Measurements from ENCODE around the gene SPATA12. TPM values are rescaled to one million over a fixed set of nuclear protein-coding genes. Genes with fewer than 3 reads are reported as not detected.
"Not testable (repeated sequence)": the region's sequence is repeated elsewhere in the genome, so short reads cannot be mapped to it uniquely, and the experiment has no call there.

The SPATA12 gene
- polyA plus RNA-seq, 1 donor, result 0.05 TPM

DNA sequence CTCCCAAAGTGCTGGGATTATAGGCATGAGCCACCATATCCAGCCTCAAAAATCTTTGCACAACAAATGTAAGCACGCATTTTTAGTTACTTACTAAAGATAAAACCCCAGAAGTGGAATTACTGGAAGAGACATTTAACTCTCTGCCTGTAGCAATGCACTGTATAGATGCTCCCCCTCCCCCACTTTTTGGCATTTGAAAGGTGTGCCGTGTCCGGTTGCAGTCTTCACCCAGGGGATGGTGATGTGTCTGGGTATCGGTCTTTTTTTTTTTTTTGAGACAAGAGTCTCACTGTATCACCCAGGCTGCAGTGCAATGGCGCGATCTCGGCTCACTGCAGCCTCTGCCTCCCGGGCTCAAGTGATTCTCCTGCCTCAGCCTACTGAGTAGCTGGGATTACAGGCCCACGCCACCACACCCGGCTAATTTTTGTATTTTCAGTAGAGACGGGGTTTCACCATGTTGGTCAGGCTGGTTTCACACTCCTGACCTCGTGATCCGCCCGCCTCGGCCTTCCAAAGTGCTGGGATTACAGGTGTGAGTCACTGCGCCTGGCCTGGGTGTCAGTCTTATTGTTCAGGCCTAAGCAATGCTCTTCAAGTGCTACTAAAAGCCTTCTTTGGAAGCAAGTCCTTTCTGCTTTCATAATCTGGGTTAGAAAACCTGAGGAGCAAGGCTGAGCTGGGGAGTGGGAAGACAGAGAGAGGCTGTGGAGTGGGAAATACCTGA lies 23.0 kb downstream of the SPATA12 start:
- not testable (repeated sequence) for DNase-seq (ENCODE audit: low read depth)

DNA sequence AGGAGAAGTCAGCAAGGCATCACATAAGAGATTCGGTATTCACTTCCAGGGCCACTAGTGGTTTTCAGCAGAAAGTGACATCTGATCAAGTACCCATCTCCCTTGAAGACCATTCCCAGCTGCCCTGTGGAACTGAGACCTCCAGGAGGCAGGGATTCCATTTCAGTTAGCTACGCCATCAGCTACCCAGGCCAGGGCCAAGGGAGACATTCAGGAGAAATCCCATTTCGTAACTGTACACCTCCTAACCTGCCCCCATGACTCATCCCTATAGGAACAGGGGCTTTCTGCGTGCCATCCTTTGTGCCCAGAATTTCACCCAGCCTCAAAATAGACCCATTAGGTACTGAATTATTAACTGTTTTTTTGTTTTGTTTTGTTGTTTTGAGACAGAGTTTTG lies 24.7 kb downstream of the SPATA12 start:
- DNase-seq (ENCODE audit: low read depth), result no peak

DNA sequence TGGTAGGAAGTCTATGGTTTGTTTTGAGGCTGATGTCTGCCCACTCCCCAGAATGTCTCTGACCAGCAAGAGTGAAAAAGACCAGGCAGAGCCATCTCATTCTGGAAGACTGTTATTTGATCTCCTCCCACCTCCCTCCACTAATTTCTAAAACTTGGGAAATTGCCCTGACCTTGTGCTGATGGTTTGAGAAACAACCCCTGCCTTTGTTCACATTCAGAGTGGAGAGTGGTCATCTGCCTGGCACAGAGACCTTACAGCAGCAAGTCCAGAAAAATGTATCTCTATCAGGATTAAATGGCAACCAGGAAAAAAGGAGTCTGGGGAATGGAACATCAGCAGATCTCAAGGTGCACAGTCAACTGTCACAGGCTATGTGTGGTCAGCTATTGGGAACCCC lies 25.7 kb downstream of the SPATA12 start:
- no peak for DNase-seq (ENCODE audit: low read depth)

DNA sequence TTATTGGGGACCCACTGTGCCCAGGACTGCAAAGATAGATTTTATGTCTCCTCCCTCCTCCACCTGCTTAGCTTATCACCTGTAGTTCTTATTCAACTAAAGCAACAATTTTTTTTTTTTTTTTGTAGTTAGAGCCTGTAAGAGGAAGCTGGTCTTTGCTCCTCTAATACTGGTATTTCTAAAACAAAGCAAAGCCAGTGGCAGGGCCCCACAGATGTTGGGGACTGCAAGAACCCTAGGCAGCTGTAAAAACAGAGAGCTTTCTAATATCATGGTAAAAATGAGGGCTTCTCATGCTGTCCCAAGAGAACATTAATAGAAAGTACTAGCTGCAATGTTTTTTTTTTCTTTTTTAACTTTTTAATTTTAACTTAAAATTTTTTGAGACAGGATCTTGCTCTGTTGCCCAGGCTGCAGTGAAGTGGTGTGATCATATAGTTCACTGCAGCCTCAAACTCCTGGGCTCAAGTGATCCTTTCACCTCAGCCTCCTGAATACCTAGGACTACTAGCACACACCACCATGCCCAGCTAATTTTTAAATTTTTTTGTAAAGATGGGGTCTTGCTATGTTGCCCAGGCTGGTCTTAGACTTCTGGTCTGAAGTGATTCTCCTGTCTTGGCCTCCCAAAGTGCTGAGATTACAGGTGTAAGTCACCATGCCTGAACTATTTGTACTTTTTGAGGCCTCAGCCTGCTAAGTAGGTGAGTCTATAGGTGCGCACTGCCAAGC lies 27.1 kb downstream of the SPATA12 start:
- no peak for DNase-seq (ENCODE audit: low read depth)

DNA sequence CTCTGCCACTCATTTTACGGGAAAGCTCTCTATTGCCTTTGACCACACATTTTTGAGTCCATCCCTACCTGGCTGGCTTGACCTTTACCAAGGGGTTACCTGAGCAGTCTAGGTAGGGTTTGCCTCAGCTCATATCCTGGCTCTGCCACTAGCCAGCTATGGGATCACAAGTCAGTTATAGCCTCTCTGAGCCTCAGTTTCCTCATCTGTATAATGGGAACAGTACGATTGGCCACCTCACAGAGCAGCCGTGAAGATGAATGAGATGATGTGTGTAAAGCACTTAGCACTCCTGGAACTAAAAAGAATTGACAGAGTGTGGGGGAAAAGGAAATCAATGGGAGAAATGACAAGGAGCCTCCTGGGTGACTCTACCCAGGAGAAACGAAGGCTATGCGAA lies 28.0 kb downstream of the SPATA12 start:
- no peak for DNase-seq (ENCODE audit: low read depth)

DNA sequence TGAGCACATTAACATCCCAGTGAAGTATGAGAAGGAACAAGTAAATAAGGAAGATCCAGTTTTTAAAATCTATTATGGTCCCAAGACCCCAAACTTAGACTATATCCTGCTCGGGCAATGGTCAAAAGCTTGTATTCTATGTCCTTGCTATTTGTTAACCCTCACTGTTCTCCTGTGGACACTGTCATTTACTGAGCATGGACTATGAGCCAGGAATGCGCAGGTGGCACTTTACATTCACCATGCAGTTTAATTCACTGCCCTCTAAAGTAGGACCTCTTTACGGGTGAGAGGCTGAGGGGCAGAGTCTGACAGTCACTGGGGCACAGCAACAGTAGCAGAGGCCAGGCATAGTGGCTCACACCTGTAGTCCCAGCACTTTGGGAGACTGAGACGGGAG lies 28.6 kb downstream of the SPATA12 start:
- no peak for DNase-seq (ENCODE audit: low read depth)

DNA sequence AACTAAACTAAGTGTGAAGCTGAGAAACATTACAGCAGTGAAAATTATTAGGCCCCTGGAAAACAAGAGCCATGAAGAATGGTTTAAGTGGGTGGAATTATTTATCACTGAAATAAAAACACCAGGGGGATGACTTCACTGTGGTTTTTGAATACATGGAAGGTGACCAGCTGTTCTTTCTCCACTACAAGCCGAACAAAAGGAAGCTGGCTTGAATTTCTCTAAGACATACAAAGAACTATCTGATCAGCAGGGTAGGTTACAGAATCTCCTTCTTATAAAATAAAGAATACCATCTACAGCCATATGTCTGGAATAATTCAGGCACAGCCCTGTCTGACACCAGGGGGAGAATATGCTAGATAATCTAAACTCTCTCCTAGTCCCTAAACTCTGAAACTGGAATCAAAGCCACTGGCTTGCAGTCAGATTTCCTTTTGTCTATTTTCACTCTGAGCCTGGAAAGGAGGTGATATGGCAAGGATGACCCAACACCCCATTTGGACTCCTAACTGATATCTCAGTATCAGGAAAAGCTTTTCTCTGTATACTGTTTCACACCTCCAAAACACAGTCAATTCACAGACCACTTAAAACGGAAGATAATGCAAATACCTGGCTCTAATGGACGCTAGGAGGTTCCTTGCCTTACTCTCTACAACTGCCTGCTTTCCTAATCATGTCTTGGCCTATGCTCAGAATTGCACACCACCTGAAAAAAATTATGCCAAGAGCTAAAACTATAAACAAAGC lies 31.2 kb downstream of the SPATA12 start:
- DNase-seq (ENCODE audit: low read depth), result no peak

DNA sequence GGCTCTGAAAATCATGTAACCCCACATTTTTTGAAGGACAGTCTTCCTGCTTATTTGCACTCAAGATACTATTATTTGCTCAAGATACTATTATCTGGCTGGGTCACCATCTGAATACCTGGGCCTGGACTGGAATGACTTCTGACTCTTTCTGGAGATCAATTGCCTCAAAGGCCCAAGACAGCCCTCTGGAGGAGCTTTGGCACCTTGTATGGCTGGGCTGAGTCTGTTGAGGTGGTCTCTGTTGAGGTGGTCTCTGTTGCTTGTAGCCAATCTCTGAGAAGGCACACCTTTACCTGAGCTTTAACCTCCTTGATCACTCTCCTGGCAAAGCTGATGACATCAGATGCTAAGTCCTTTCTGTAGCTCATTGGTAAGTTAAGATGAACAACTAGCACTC lies 33.0 kb downstream of the SPATA12 start:
- DNase-seq (ENCODE audit: low read depth), result no peak

DNA sequence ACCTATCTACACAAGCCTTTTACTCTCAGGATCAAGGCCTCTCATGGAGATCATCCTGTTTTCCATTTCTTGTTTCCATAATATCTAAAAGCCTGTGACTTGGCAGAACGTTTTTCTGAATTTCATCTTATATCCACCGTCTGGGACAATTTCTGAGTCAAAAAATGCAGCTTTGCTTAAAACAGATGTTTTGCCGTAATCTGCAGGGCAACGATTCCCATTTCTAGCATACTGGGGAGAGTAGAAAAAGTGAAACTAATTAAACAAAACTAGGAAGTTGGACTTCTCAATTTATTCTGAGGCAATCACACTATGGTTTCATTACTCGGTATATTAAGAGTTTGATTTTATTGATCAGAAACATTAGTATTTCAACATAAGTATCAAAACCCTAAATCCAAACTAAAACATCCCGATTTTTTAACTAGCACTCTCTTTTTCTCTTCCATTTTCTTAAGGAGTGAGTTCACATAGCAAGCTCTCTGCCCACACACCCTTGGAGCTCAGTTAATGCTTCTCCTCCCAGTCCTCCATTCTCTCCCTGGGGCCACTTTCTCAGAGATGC lies 33.6 kb downstream of the SPATA12 start:
- peak; percentile 58 for DNase-seq (ENCODE audit: low read depth)

DNA sequence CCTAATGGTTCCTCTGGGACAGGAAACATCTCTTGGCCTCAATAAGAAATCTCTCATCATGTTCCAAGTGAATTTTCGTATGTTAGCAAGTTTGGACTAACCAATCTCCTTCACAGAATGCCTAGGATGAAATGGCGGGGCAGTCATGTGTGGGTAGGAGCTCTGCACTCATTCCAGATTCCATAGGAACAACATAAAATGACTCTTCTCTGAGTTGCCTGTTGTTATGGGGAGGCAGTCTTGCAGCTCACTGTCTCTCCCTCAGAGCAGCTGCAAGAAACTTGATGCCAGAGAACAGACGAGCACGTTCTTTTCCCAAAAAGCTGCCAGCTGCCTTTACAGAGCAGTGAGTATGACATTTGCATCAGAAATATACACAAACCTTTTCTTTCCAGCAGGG lies 34.1 kb downstream of the SPATA12 start:
- DNase-seq (ENCODE audit: low read depth), result peak; percentile 74

DNA sequence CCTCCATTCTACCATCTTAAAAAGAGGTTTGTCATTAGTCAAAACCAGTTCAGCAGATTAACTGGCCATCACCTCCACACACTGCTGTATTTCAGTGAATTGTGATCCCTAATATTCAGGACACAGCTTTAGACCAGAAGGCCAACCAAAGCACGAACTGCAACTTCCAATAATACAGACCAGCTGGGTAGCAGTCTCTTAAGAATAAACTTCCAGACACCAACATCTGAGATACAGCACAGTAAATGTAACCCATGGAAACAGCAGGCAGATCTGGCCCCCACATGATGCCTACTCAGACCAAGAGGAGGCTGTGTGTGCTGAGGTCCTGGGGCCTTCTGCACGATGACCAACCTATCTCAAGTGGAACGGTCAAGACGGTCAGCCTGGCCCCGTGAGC lies 34.9 kb downstream of the SPATA12 start:
- DNase-seq (ENCODE audit: low read depth), result no peak

DNA sequence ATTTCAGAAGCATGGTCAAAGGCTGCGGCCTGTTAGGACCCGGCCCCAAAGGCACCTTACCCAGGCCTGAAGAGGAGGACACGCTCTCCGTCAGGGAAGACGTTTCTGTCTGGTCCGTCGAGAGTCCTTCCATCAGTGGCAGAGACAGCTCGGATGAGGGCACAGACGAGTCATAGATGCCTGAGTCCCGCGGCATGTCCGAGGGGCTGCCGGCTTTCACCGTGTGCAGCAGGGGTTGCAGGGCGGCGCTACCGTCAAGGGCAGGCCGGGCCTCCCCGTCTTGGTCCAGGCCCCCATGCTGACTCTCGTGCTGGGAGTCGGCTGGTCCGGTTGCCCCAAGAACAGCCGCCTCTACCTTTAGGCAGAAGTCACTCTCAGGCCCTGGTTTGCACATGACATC lies 37.1 kb downstream of the SPATA12 start:
- no peak for DNase-seq (ENCODE audit: low read depth)

DNA sequence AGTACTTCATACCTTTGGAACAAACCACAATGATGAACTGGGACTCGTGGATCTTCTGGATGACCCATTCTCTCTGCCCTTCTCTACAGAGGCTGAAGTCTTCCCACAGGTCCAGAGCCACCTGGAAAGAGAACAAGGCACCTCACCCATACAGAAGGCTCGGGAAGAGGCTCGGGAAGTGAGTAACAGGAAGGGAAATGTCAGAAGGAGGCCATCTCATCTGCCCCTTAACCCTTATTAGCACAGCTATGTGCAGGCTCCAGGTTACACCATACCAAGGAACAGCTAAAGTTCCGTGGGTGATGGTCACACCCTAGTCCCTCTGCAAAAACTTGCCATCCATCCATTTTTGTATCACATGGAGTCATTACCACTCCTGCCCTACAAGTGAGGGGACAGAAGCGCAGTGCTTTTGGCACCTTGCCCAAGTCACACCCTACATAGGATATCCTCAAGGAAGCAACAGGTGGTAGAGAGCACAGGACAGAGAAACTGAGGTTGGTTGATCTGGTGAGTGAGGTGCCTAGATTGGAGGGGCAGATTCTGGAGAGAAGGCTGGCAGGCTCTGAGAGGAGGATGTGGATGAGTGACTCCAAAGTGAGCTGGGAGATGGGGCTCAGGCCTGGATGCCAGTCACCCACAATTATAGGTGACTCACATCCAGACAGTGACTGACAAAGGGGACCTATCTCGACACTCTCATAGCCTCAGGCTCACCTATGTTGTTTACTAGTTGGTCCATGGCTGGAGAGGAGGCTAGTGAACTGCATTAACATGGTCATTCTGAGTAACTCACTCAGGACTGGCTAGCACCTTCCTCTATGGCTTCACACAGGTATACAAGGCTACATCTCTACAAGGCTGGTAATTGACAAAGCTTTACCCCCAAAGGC lies 38.2 kb downstream of the SPATA12 start:
- DNase-seq (ENCODE audit: low read depth), result no peak

DNA sequence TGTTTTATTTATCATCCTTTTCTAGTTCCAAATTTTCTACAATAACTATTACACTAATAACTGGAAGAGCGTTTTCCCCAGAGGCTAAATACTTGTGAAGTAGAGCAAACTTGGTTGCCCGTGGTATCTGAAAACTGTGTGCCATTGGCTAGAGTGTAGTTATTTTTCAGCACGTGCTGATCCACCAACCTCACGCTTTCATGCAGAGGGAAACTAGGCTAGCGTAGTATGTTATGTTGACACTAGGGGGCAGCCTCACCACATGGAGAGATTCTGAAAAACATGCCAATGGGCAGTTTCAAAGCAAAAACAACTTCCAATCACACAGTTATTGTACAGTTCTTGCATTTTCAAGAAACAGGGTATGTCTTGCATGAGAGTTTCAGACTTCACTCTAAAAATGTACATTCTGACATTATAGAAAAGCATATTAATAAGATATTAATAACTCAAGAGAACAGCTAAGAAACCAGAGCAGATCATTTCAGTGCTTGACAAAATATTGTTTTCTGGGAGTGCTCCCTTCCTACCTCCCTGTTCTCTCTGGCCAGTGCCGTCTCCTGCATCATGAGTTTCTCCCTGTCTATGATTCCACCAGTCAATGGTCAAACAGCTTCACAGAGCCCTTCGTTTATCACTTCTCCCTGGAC lies 39.7 kb downstream of the SPATA12 start:
- peak; percentile 49 for DNase-seq (ENCODE audit: low read depth)

DNA sequence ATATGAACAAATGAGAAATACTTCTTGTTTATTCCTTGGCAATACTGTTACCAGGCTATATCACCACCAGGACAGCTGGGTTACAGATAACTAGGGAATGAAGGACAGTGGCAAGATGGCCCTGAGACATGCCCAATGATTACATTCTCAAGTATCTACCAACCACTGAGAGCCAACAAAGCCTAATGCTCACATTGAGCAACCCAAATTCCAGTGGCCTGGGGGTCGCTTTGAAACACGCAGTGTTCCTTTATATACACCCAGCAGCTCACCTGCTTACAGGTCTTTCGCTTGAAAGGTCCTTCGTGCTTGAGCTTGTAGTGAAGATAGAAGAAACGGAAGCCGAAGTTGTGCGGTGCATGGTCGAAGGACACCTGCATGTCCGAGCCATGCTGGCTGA lies 45.1 kb downstream of the SPATA12 start:
- DNase-seq (ENCODE audit: low read depth), result no peak

DNA sequence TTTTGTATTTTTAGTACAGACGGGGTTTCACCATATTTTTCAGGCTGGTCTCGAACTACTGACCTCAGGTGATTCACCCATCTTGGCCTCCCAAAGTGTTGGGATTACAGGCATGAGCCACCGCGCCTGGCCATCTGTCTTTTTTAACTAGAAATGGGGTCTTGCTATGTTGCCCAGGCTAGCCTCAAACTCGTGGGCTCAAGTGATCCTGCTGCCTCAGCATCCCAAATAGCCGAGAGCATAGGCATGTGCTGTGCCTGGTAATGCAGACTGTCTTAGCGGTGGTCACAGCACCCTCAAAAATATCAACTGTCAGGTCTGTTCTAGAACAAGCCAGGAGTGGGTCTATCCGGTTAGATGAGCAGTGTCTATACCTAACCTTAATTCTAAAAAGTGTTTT lies 48.2 kb downstream of the SPATA12 start:
- DNase-seq (ENCODE audit: low read depth), result no peak

DNA sequence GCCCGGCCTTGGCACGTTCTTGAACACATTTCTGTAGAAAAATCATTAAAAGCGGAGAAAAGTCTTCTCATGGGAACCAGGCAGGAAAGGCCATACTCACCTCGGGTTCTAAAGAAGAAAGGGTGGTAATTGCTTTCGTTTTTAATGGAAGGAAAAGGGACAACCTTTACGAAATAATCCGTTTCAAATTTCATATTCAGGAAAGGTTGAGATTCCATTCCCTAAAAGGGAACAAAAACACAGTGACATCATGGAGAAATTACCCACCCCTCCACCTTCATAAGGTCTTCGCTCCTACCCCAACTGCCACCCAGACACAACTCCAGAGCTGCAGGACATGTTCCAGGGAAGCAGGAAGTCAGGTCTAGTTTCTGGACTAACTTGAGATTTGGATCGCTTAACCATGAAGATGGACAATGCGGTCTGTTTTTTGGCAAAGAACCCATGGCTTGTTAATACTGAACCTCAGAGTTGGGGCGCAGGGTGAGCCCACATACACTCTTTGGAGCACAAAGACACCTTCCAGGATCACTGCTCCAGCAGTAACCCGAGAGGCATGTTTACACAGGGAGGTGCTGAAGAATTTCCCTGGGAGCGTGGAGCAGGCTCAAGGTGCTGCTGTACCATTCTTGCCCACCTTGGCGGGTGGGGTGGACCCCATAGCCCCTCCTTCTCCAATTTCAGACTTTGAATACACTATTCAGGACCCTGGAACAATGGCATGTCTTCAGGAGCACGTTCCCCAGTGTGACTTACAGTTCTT lies 49.2 kb downstream of the SPATA12 start:
- DNase-seq (ENCODE audit: low read depth), result no peak

DNA sequence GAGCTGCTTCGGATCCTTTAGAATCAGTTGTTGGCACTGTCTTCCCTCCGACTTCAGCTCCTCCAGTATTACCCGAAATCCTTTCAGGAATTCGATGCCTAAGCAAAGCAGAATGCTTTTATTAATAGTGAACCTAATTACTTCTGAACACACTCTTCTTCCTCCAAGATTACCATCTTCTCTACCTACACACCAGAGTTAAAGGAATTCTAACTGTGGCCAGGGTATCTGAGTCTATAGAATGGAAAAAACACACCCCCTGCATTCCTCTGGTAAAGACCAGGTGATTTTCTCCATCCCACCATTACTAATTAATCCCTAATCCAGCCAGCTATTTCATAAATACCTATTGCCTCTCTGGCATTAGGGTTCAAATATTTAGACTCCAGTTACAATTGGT lies 49.8 kb downstream of the SPATA12 start:
- no peak for DNase-seq (ENCODE audit: low read depth)

DNA sequence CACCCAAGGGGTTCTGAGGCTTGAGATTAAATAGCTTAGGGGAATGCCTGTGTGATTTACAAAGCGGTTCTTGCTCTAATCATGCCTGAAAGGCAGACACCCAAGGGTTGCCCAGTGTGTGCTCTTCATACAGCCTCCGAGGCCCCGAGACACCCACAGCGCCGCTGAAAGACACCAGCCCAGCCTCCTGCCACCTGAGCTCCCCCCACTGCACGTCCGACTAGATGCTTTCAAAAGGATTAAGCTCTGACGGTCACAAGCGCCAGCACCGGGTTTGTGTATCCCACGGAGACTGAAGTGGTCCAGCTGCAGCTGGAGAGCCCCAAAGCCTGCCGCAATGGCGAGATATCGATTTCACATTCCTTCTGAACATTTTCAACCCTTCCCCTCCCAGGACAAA lies 50.3 kb downstream of the SPATA12 start:
- DNase-seq (ENCODE audit: low read depth), result no peak

DNA sequence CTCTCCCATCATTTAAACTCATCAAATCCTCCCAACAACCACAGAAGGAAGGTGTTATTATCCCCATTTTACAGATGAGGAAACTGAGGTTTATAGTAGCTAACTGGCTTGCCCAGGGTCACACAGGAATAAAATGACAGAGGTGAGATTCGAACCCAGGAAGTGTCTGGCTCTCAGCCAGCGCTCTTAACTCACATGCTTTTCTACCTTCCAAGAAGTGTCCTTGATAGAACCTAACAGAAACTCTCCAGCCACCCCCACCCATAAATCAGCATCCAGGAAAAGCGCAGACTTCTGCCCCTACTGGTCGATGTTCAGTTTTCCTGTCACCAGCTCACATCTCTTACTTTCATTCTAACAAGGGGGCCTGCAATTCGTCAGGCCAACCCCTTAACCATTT lies 51.7 kb downstream of the SPATA12 start:
- no peak for DNase-seq (ENCODE audit: low read depth)

Measured in forelimb muscle (tissue), 1 donor.